GM12892 (cell line): Measurements from ENCODE around the gene RIF1.

Experiments used
- POLR2A ChIP-seq: IDR thresholded peaks from 2 replicates; pipeline ENCODE4 v1.6.1; 2011; ENCODE audit warnings: low read depth, low read length, control low read depth
- POLR2AphosphoS5 ChIP-seq: IDR thresholded peaks from 2 replicates; pipeline ENCODE4 v1.6.1; 2011; ENCODE audit warnings: low read depth, low read length, control low read depth
- TAF1 ChIP-seq: IDR thresholded peaks from 2 replicates; pipeline ENCODE4 v1.6.1; 2011; ENCODE audit warnings: low read depth, mild to moderate bottlenecking, control low read depth, low read length, borderline replicate concordance

DNA sequence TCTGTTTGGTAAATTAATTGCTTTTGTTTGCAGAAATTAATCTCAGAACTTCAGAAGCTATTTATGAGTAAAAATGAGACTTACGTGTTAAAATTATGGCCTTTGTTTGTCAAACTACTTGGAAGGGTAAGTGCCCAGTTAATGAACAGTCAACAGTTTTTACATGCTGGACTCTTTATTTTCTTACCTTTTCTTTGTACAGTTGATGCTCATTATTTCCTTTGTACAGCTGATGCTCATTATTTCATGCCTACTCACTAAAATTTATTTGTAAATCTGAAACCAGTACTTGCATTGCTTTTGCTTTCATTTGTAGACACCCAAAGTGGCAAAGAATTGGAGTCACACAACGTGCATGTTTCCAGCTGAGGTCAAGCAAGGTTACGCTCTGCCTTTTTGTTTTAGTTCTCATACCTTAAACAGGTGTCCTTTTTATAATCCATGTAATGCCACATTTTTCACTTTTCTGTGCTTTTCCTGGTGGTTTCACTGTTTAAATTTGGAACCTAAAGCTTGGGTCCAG lies 13.3 kb downstream of the RIF1 start:
- TF ChIP-seq POLR2A, result no peak
- no peak for TF ChIP-seq POLR2AphosphoS5
- no peak for TF ChIP-seq TAF1
